Stimulated activated CD8-positive, alpha-beta memory T cell treated with anti-CD3 and anti-CD28 coated beads, Interleukin-2, amount 100 ng/mL, for 1 hour (primary cell): ENCODE measurements around the gene ANO4.
"Not testable (repeated sequence)": the region's sequence is repeated elsewhere in the genome, so short reads cannot be mapped to it uniquely, and the experiment has no call there.

Experiments
- DNase-seq, 2 donors: peaks; one replicate each; pipeline ENCODE4 v3.0.0-alpha.2; 2020; ENCODE audit warnings: low read depth in 2 of 2

ANO4 gene

GRCh38 chr12:101044512-101045059 is 250.0 kb downstream of the ANO4 start:
- no peak for DNase-seq

- DNase-seq, result no peak
These were observed 251.2 kb downstream of the ANO4 start for GRCh38 chr12:101045486-101046464.

- no peak for DNase-seq
These were observed 253.1 kb downstream of the ANO4 start for GRCh38 chr12:101047652-101048051.

GRCh38 chr12:101050631-101051030 is 256.1 kb downstream of the ANO4 start:
- DNase-seq, result no peak

GRCh38 chr12:101051151-101051550 is 256.6 kb downstream of the ANO4 start:
- no peak for DNase-seq

GRCh38 chr12:101051901-101052550 is 257.4 kb downstream of the ANO4 start:
- DNase-seq, result no peak

- no peak for DNase-seq
These were observed 258.6 kb downstream of the ANO4 start for GRCh38 chr12:101053203-101053602.

- no peak for DNase-seq
These were observed 261.4 kb downstream of the ANO4 start for GRCh38 chr12:101055940-101056339.

- DNase-seq, result not testable (repeated sequence)
These were observed 267.9 kb downstream of the ANO4 start for GRCh38 chr12:101062508-101062907.

GRCh38 chr12:101064721-101065120 is 270.1 kb downstream of the ANO4 start:
- DNase-seq, result no peak

GRCh38 chr12:101066489-101066888 is 271.9 kb downstream of the ANO4 start:
- no peak for DNase-seq

- no peak for DNase-seq
These were observed 273.8 kb downstream of the ANO4 start for GRCh38 chr12:101068402-101068801.

- no peak for DNase-seq
These were observed 274.3 kb downstream of the ANO4 start for GRCh38 chr12:101068836-101069235.

- DNase-seq, result no peak
These were observed 280.5 kb downstream of the ANO4 start for GRCh38 chr12:101074940-101075680.

- no peak for DNase-seq
These were observed 282.3 kb downstream of the ANO4 start for GRCh38 chr12:101076921-101077320.

GRCh38 chr12:101077791-101078528 is 283.4 kb downstream of the ANO4 start:
- no peak for DNase-seq

GRCh38 chr12:101078536-101079285 is 284.1 kb downstream of the ANO4 start:
- DNase-seq, result no peak

- no peak for DNase-seq
These were observed 288.1 kb downstream of the ANO4 start for GRCh38 chr12:101082706-101083105.

GRCh38 chr12:101086490-101087135 is 292.0 kb downstream of the ANO4 start:
- DNase-seq, result no peak

GRCh38 chr12:101087920-101088319 is 293.3 kb downstream of the ANO4 start:
- DNase-seq, result no peak
